ENCODE results near the gene LRGUK. TPM values are rescaled to one million over a fixed set of nuclear protein-coding genes. Genes with fewer than 3 reads are reported as not detected.

Gene LRGUK
- total RNA-seq, 2 experiments from 2014 or later, result 0.17 to 0.39 TPM

DNA sequence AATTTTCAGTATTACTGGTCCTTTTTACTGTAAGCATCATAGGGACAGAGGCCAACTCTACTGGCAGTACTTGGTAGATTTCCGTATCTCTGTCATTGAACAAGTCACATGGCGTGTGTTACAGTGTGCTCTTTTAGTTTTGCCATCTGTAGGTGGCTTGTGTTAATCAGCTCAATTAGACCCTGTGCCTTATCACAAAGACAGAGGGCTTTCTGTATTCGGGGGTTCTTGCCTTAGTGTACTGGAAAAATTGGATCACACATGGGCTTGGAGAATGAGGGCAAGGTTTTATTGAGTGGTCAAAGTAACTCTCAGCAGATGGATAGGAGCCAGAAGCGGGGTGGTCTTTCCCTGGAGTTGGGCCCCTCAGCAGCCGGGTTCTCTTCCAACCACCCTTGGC is 21.3 kb upstream of the LRGUK start:
- Mint-ChIP-seq H3K27ac (no peak overlapping the region), H3K9me3 (peaks cover 2% of the 10 kb centered on the region), H3K27me3 (no peaks in the 10 kb centered on the region), H3K4me1 (no peaks in the 10 kb centered on the region), H3K4me3 (no peak overlapping the region), H3K36me3 (no peaks in the 10 kb centered on the region)
- DNase-seq, result no peak
- ATAC-seq (ENCODE audit: low read depth), result no peak
- POLR2A ChIA-PET, result no interaction called here

DNA sequence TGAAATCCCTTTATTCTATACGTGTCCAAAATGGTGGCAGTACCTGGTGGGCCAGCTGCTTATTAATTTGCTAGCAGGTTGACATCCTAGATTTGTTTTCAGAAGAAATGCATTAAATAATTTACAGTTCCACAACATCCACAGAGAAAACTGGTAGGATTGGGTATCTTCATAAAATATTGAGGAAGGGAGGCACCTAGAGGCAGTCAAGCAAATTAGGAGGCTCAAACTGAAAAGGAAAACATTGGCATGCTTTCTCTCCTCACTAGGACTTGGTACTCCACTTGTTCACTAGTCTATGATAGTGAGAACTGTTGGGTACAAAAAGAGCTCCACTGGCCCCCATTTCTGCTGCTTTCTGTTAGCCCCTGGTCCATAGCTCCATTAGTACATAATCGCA is 18.3 kb upstream of the LRGUK start:
- peaks cover 5% of the 10 kb centered on the region for H3K4me1 Mint-ChIP-seq
- no peak for DNase-seq
- POLR2A ChIA-PET, result no interaction called here
- no peaks in the 10 kb centered on the region for H3K9me3 Mint-ChIP-seq
- no peaks in the 10 kb centered on the region for H3K36me3 Mint-ChIP-seq
- H3K27ac Mint-ChIP-seq, result no peak overlapping the region
- H3K27me3 Mint-ChIP-seq, result no peaks in the 10 kb centered on the region
- H3K4me3 Mint-ChIP-seq, result no peak overlapping the region
- ATAC-seq (ENCODE audit: low read depth), result no peak

- Mint-ChIP-seq H3K9me3 (peaks cover 1% of the 10 kb centered on the region), H3K36me3 (no peaks in the 10 kb centered on the region), H3K4me3 (no peak overlapping the region), H3K27me3 (no peaks in the 10 kb centered on the region), H3K27ac (no peak overlapping the region), H3K4me1 (peaks cover 5% of the 10 kb centered on the region)
- ATAC-seq (ENCODE audit: low read depth), result no peak
- no peak for DNase-seq
- POLR2A ChIA-PET, result no interaction called here
Observed at GRCh38 chr7:134113655-134114054, 13.5 kb upstream of the LRGUK start.

DNA sequence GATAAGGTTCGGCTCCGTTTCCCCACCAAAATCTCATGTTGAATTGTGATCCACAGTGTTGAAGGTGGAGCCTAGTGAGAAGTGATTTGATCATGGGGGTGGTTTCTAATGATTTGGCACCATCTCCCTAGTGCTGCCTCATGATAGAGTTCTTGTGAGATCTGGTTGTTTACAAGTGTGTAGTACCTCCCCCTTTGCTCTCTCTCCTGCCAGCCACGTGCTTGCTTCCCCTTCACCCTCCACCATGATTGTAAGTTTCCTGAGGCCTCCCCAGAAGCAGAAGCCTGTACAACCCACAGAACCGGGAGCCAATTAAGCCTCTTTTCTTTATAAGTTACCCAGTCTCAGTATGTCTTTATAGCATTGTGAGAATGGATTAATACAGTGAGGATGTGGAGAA is 12.1 kb upstream of the LRGUK start:
- no peak overlapping the region for H3K4me3 Mint-ChIP-seq
- H3K36me3 Mint-ChIP-seq, result no peaks in the 10 kb centered on the region
- peaks cover 1% of the 10 kb centered on the region for H3K9me3 Mint-ChIP-seq
- ATAC-seq (ENCODE audit: low read depth) (no peak), DNase-seq (no peak)
- POLR2A ChIA-PET, result no interaction called here
- H3K4me1 Mint-ChIP-seq, result peaks cover 5% of the 10 kb centered on the region
- no peaks in the 10 kb centered on the region for H3K27me3 Mint-ChIP-seq
- H3K27ac Mint-ChIP-seq, result no peak overlapping the region

- H3K27ac Mint-ChIP-seq, result no peak overlapping the region
- DNase-seq, result no peak
- POLR2A ChIA-PET, result no interaction called here
- H3K36me3 Mint-ChIP-seq, result no peaks in the 10 kb centered on the region
- H3K4me3 Mint-ChIP-seq, result no peak overlapping the region
- H3K4me1 Mint-ChIP-seq, result peaks cover 1% of the 10 kb centered on the region
- peaks cover 1% of the 10 kb centered on the region for H3K9me3 Mint-ChIP-seq
- H3K27me3 Mint-ChIP-seq, result peaks cover 13% of the 10 kb centered on the region
- ATAC-seq (ENCODE audit: low read depth), result no peak
Observed at GRCh38 chr7:134120405-134120804, 6.7 kb upstream of the LRGUK start.

- peaks cover 2% of the 10 kb centered on the region for H3K4me1 Mint-ChIP-seq
- ATAC-seq (ENCODE audit: low read depth), result no peak
- DNase-seq, result no peak
- no peak overlapping the region for H3K4me3 Mint-ChIP-seq
- H3K27ac Mint-ChIP-seq, result no peak overlapping the region
- POLR2A ChIA-PET, result no interaction called here
- no peaks in the 10 kb centered on the region for H3K36me3 Mint-ChIP-seq
- H3K27me3 Mint-ChIP-seq, result peaks cover 21% of the 10 kb centered on the region
- H3K9me3 Mint-ChIP-seq, result peaks cover 1% of the 10 kb centered on the region
Observed at GRCh38 chr7:134121632-134122139, 5.5 kb upstream of the LRGUK start.

DNA sequence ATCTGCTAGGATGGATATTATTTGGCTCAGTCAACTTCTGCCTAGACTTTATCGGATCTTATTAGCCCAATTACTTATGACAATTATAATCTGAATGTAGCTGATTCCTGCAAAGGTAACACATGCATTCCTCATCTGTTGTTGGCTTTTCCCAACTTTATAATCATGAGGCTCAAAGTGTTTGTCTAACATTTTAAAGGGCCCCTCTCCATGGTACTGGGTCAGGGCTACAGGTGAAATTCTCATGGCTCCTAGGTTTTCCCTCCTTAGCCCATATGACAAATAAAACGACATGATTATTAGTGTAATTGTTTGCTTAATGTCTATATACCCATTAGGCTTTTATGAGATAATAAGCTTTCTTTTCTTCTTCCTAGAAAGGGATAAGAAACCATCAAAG is 4.2 kb upstream of the LRGUK start:
- Mint-ChIP-seq H3K4me1 (peaks cover 10% of the 10 kb centered on the region), H3K9me3 (no peaks in the 10 kb centered on the region), H3K27ac (no peak overlapping the region), H3K36me3 (no peaks in the 10 kb centered on the region), H3K4me3 (no peak overlapping the region), H3K27me3 (peaks cover 32% of the 10 kb centered on the region)
- ATAC-seq (ENCODE audit: low read depth), result no peak
- POLR2A ChIA-PET, result no interaction called here
- DNase-seq, result no peak

- H3K27ac Mint-ChIP-seq, result no peak overlapping the region
- peaks cover 38% of the 10 kb centered on the region for H3K27me3 Mint-ChIP-seq
- no peaks in the 10 kb centered on the region for H3K36me3 Mint-ChIP-seq
- POLR2A ChIA-PET, result no interaction called here
- peaks cover 11% of the 10 kb centered on the region for H3K4me1 Mint-ChIP-seq
- no peak overlapping the region for H3K4me3 Mint-ChIP-seq
- ATAC-seq (ENCODE audit: low read depth) (no peak), DNase-seq (no peak)
- H3K9me3 Mint-ChIP-seq, result no peaks in the 10 kb centered on the region
Observed at GRCh38 chr7:134126146-134126545, 994 bp upstream of the LRGUK start.

- peaks cover 11% of the 10 kb centered on the region for H3K4me1 Mint-ChIP-seq
- no peak for ATAC-seq (ENCODE audit: low read depth)
- DNase-seq, result no peak
- peak overlapping the region; percentile 82 for H3K4me3 Mint-ChIP-seq
- no peaks in the 10 kb centered on the region for H3K9me3 Mint-ChIP-seq
- no peaks in the 10 kb centered on the region for H3K36me3 Mint-ChIP-seq
- H3K27me3 Mint-ChIP-seq, result peaks cover 38% of the 10 kb centered on the region
- POLR2A ChIA-PET, result interaction anchor here (1.4 kb wide), 1 partner anchor 190 kb away, joined by 3 read pairs; the partner anchor contains the start of gene SLC35B4
- H3K27ac Mint-ChIP-seq, result no peak overlapping the region
Observed at GRCh38 chr7:134126596-134126965, 559 bp upstream of the LRGUK start.

DNA sequence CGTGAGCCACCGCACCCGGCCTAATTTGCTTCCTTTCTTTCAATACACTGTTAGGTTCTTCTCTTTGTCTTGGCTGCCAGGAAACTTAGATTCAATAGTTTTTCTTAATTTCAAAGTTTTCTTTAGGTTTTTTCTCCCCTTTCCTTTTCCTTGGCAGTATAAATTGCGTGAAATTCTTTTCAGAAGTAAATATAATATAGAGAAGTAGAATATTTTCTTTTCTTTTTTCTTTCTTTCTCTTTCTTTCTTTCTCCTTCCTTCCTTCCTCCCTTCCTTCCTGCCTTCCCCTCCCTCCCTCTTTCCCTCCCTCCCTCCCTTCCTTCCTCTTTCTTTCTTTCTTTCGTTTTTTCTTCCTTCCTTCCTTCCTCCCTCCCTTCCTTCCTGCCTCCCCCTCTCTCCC is 1.7 kb downstream of the LRGUK start:
- POLR2A ChIA-PET, result no interaction called here
- H3K4me3 Mint-ChIP-seq, result no peak overlapping the region
- ATAC-seq (ENCODE audit: low read depth) (no peak), DNase-seq (no peak)
- H3K9me3 Mint-ChIP-seq, result no peaks in the 10 kb centered on the region
- H3K27ac Mint-ChIP-seq, result no peak overlapping the region
- peaks cover 10% of the 10 kb centered on the region for H3K4me1 Mint-ChIP-seq
- no peaks in the 10 kb centered on the region for H3K36me3 Mint-ChIP-seq
- peaks cover 30% of the 10 kb centered on the region for H3K27me3 Mint-ChIP-seq

DNA sequence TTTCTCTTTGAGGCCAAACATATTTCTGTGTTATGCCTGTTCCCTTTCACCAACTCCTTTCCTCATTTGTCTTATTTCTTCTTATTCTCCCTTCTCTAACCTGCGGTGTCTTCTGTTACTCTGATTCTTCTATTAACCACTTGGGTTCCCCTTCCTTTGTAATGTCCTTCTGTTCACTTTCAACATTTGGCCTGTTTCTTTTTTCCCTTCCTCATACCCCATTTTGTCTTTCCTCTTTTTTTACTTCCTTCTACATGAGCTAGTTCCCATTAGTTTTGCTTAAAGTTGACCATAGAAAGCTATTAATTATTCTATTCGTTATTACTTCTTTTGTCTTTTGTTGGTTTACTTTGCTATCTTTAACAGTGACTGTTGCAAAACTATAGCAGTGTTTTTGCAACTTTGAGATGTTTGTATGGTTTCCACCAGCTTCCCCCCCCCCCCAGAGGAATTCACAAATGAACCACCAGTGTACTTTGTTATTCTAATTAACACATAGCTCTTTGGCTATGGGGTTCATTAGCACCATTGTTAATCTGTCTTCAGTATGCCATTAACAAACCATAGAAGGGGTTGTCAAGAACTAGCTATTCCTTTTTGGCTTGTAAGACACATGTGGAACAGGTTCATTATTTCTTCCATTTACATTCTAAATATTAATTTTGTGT is 2.9 kb downstream of the LRGUK start:
- POLR2A ChIA-PET, result no interaction called here
- peaks cover 10% of the 10 kb centered on the region for H3K4me1 Mint-ChIP-seq
- H3K4me3 Mint-ChIP-seq, result no peak overlapping the region
- no peaks in the 10 kb centered on the region for H3K9me3 Mint-ChIP-seq
- no peak for DNase-seq
- H3K27ac Mint-ChIP-seq, result no peak overlapping the region
- H3K36me3 Mint-ChIP-seq, result no peaks in the 10 kb centered on the region
- peaks cover 28% of the 10 kb centered on the region for H3K27me3 Mint-ChIP-seq
- no peak for ATAC-seq (ENCODE audit: low read depth)

DNA sequence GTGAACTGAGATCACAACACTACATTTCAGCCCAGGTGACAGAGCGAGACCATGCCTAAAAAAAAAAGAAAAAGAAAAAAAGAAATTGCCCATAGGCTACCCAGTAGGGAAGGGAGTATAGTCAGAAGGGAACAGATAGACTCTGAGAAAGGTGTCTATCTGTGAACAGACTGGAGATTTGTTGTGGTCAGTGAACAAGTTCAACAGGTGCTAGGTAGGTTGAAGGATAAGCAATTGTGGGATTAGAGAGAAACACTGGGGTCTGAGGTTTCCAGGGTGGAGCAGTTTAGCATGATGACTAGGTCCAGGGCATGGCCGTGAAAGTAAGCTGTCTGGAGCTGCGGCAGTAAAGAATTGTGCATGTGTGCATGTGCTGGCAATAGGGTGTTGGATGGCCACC is 6.9 kb downstream of the LRGUK start:
- ATAC-seq (ENCODE audit: low read depth) (no peak), DNase-seq (no peak)
- no peak overlapping the region for H3K4me3 Mint-ChIP-seq
- peaks cover 13% of the 10 kb centered on the region for H3K27me3 Mint-ChIP-seq
- no peak overlapping the region for H3K27ac Mint-ChIP-seq
- POLR2A ChIA-PET, result no interaction called here
- H3K9me3 Mint-ChIP-seq, result no peaks in the 10 kb centered on the region
- H3K36me3 Mint-ChIP-seq, result no peaks in the 10 kb centered on the region
- H3K4me1 Mint-ChIP-seq, result no peaks in the 10 kb centered on the region

GRCh38 chr7:134140889-134141867 is 14.0 kb downstream of the LRGUK start:
- Mint-ChIP-seq H3K4me3 (no peak overlapping the region), H3K27ac (no peak overlapping the region), H3K27me3 (peaks cover 5% of the 10 kb centered on the region), H3K9me3 (no peaks in the 10 kb centered on the region), H3K4me1 (peaks cover 3% of the 10 kb centered on the region), H3K36me3 (no peaks in the 10 kb centered on the region)
- POLR2A ChIA-PET, result no interaction called here
- DNase-seq (peak; percentile 50), ATAC-seq (ENCODE audit: low read depth) (peak; percentile 58)

- POLR2A ChIA-PET, result no interaction called here
- DNase-seq (no peak), ATAC-seq (ENCODE audit: low read depth) (no peak)
- no peak overlapping the region for H3K4me3 Mint-ChIP-seq
- peaks cover 3% of the 10 kb centered on the region for H3K4me1 Mint-ChIP-seq
- peaks cover 5% of the 10 kb centered on the region for H3K27me3 Mint-ChIP-seq
- no peak overlapping the region for H3K27ac Mint-ChIP-seq
- no peaks in the 10 kb centered on the region for H3K36me3 Mint-ChIP-seq
- H3K9me3 Mint-ChIP-seq, result no peaks in the 10 kb centered on the region
Observed at GRCh38 chr7:134141868-134142264, 14.7 kb downstream of the LRGUK start.

Data from activated naive CD8-positive, alpha-beta T cell treated with anti-CD3 and anti-CD28 coated beads, Interleukin-2, amount 10 ng/mL, durations not matched to agents 7 days and 5 days (primary cell).